Epithelial cell of esophagus (primary cell): Measurements from ENCODE around the gene PDE2A.

Source experiments
- DNase-seq: peaks from one replicate; pipeline ENCODE4 v3.0.0; 2010; ENCODE audit warnings: low read depth
- H3K4me3 ChIP-seq: 2 replicates; pipeline ENCODE4 v1.5.1; 2011; ENCODE audit warnings: mild to moderate bottlenecking, low read length, control low read depth
- TF ChIP-seq, protein P1 (sequence below): IDR thresholded peaks from 2 replicates; pipeline ENCODE4 v1.5.1; 2011; ENCODE audit warnings: low read depth, mild to moderate bottlenecking, low read length, control low read depth, inconsistent platforms; ENCODE audit not compliant: insufficient read depth; ENCODE audit errors: missing control alignments

PDE2A gene

DNA sequence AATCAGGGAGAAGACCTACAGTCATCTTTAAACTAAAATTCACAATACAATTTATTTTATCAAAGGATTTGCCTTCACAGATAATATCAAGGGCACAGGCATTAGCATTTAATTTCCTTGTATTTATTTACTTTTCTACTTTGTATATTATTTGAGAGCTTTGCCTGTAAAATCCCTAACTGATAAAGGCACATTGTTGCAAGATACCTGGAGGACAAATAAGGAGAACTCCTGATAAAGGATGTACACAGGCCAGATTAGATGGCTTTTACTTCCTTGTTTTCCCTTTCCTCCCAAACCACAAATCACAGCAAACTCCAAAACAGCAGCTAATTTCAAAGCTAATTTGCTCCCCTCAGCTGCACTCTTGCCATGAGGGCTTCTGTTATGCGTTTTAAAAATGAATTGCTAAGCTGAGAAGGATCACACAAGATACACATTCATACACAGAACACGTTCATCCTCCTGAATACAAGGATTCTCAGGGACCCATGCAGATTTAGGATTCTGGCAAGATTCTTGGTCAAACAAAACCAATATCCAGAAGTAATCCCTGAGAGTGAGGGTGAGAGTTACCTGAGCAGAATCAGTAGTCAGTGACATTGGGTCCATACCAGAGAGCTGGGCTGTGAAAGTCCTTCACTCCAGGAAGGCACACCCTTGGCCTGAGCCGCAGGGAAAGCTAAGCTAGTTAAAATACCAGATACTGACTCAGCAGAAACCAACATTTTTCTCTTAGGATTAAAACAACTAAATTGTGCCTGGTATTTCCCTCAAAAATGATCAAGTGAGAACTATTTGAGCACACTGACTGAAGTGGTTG, 139.6 kb downstream of the PDE2A start:
- TF ChIP-seq, protein P1, sequence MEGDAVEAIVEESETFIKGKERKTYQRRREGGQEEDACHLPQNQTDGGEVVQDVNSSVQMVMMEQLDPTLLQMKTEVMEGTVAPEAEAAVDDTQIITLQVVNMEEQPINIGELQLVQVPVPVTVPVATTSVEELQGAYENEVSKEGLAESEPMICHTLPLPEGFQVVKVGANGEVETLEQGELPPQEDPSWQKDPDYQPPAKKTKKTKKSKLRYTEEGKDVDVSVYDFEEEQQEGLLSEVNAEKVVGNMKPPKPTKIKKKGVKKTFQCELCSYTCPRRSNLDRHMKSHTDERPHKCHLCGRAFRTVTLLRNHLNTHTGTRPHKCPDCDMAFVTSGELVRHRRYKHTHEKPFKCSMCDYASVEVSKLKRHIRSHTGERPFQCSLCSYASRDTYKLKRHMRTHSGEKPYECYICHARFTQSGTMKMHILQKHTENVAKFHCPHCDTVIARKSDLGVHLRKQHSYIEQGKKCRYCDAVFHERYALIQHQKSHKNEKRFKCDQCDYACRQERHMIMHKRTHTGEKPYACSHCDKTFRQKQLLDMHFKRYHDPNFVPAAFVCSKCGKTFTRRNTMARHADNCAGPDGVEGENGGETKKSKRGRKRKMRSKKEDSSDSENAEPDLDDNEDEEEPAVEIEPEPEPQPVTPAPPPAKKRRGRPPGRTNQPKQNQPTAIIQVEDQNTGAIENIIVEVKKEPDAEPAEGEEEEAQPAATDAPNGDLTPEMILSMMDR = no peak
- DNase-seq = no peak
- no peak overlapping the region for H3K4me3 ChIP-seq

DNA sequence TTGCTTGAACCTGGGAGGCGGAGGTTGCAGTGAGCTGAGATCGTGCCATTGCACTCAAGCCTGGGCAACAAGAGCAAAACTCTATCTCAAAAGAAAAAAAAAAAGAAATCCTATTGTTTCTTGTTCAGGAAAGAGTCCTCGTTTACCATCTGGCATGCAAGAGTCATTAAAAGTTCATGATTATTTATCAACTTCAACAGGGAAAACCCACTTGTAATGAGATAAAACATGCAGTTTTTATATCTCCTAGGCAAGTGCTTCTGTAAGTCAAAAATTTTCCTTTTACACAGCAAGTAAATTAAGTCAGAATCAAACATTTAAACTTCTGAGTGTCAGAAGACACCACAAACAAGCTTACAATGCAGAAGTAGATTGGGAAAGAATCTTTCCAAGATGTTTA, 145.2 kb downstream of the PDE2A start:
- TF ChIP-seq, protein P1 = no peak
- DNase-seq = no peak
- no peak overlapping the region for H3K4me3 ChIP-seq

DNA sequence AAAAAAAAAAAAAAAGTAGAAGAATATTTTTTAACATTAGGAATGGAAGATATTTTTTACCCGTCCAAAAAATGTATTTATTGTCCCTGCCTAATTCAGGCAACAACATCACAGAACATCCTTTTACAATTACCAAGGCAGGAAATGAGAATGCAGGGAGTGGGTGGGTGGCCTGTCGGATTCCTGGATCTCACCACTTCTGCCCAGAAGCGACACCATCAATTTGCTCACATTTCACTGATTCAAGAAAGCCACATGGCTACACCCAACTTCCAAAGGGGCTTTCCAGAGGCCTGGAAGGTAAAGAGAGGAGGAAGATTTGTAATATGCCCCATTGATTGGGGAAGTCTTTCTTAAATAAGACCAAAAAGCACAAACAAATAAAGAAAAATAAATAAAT, 146.1 kb downstream of the PDE2A start:
- TF ChIP-seq, protein P1 = no peak
- DNase-seq = no peak
- no peak overlapping the region for H3K4me3 ChIP-seq
